BLaER1 (cell line): ENCODE data around the gene RC3H1.

Experiments used
- H3K27ac ChIP-seq: shearing (Covaris generic); formaldehyde crosslinking; 2 replicates; pipeline ENCODE4 v1.8.1; 2022
- H3K27me3 ChIP-seq: shearing (Covaris generic); formaldehyde crosslinking; 2 replicates; pipeline ENCODE4 v1.8.1; 2022
- H3K36me3 ChIP-seq: shearing (Covaris generic); formaldehyde crosslinking; 2 replicates; pipeline ENCODE4 v1.8.1; 2022
- H3K4me1 ChIP-seq: shearing (Covaris generic); formaldehyde crosslinking; 2 replicates; pipeline ENCODE4 v1.8.1; 2022
- H3K4me2 ChIP-seq: shearing (Covaris generic); formaldehyde crosslinking; 2 replicates; pipeline ENCODE4 v1.8.1; 2022
- H3K4me3 ChIP-seq: shearing (Covaris generic); formaldehyde crosslinking; 2 replicates; pipeline ENCODE4 v1.8.1; 2022
- H3K9ac ChIP-seq: shearing (Covaris generic); formaldehyde crosslinking; 2 replicates; pipeline ENCODE4 v1.8.1; 2022
- H3K9me3 ChIP-seq: shearing (Covaris generic); formaldehyde crosslinking; 2 replicates; pipeline ENCODE4 v1.8.1; 2022
- H4K20me1 ChIP-seq: shearing (Covaris generic); formaldehyde crosslinking; 2 replicates; pipeline ENCODE4 v1.8.1; 2022
- Cebpa-rat ChIP-seq: shearing (Covaris generic); IDR thresholded peaks from 2 replicates; pipeline ENCODE4 v1.8.1; 2022

The RC3H1 gene

GRCh38 chr1:173893611-173894010 is 128.5 kb downstream of the RC3H1 start:
- H3K9me3 ChIP-seq, result no peaks in the 10 kb centered on the region
- H3K4me3 ChIP-seq, result no peak overlapping the region
- no peaks in the 10 kb centered on the region for H3K36me3 ChIP-seq
- H3K27me3 ChIP-seq, result no peaks in the 10 kb centered on the region
- no peak overlapping the region for H3K9ac ChIP-seq
- no peak for TF ChIP-seq Cebpa-rat
- no peaks in the 10 kb centered on the region for H3K4me1 ChIP-seq
- no peak overlapping the region for H3K4me2 ChIP-seq
- no peaks in the 10 kb centered on the region for H4K20me1 ChIP-seq
- H3K27ac ChIP-seq, result no peak overlapping the region

GRCh38 chr1:173889885-173890284 is 132.3 kb downstream of the RC3H1 start:
- no peak overlapping the region for H3K4me2 ChIP-seq
- no peak for TF ChIP-seq Cebpa-rat
- no peaks in the 10 kb centered on the region for H3K9me3 ChIP-seq
- H3K27ac ChIP-seq, result no peak overlapping the region
- H3K9ac ChIP-seq, result no peak overlapping the region
- no peaks in the 10 kb centered on the region for H3K4me1 ChIP-seq
- no peak overlapping the region for H3K4me3 ChIP-seq
- H3K27me3 ChIP-seq, result no peaks in the 10 kb centered on the region
- peaks cover 15% of the 10 kb centered on the region for H3K36me3 ChIP-seq
- no peaks in the 10 kb centered on the region for H4K20me1 ChIP-seq

GRCh38 chr1:173888749-173889148 is 133.4 kb downstream of the RC3H1 start:
- no peaks in the 10 kb centered on the region for H4K20me1 ChIP-seq
- no peak overlapping the region for H3K4me3 ChIP-seq
- no peak overlapping the region for H3K9ac ChIP-seq
- no peaks in the 10 kb centered on the region for H3K27me3 ChIP-seq
- peaks cover 15% of the 10 kb centered on the region for H3K36me3 ChIP-seq
- H3K4me2 ChIP-seq, result no peak overlapping the region
- no peaks in the 10 kb centered on the region for H3K4me1 ChIP-seq
- TF ChIP-seq Cebpa-rat, result no peak
- H3K27ac ChIP-seq, result no peak overlapping the region
- no peaks in the 10 kb centered on the region for H3K9me3 ChIP-seq

- Histone ChIP-seq H3K4me1 (no peaks in the 10 kb centered on the region), H4K20me1 (no peaks in the 10 kb centered on the region), H3K36me3 (peaks cover 15% of the 10 kb centered on the region), H3K27me3 (no peaks in the 10 kb centered on the region), H3K9ac (no peak overlapping the region), H3K9me3 (no peaks in the 10 kb centered on the region), H3K4me3 (no peak overlapping the region), H3K4me2 (no peak overlapping the region), H3K27ac (no peak overlapping the region)
- TF ChIP-seq Cebpa-rat, result no peak
Measured at GRCh38 chr1:173887627-173888026, 134.5 kb downstream of the RC3H1 start.

GRCh38 chr1:173886746-173887611 is 135.2 kb downstream of the RC3H1 start:
- Histone ChIP-seq H3K4me2 (no peak overlapping the region), H3K27ac (no peak overlapping the region), H3K9me3 (no peaks in the 10 kb centered on the region), H3K27me3 (no peaks in the 10 kb centered on the region), H3K9ac (no peak overlapping the region), H3K4me3 (no peak overlapping the region), H4K20me1 (no peaks in the 10 kb centered on the region), H3K36me3 (peaks cover 15% of the 10 kb centered on the region), H3K4me1 (no peaks in the 10 kb centered on the region)
- no peak for TF ChIP-seq Cebpa-rat

GRCh38 chr1:173884701-173885100 is 137.5 kb downstream of the RC3H1 start:
- no peaks in the 10 kb centered on the region for H3K27me3 ChIP-seq
- H3K4me1 ChIP-seq, result no peaks in the 10 kb centered on the region
- H3K36me3 ChIP-seq, result peaks cover 15% of the 10 kb centered on the region
- H4K20me1 ChIP-seq, result no peaks in the 10 kb centered on the region
- H3K4me2 ChIP-seq, result no peak overlapping the region
- no peak overlapping the region for H3K9ac ChIP-seq
- TF ChIP-seq Cebpa-rat, result no peak
- no peaks in the 10 kb centered on the region for H3K9me3 ChIP-seq
- H3K27ac ChIP-seq, result no peak overlapping the region
- H3K4me3 ChIP-seq, result no peak overlapping the region
